Bronchial epithelial cell (primary cell): ENCODE data around the gene PNPLA5. TPM values are rescaled to one million over a fixed set of nuclear protein-coding genes. Genes with fewer than 3 reads are reported as not detected.

ENCODE experiments used
- DNase-seq: peaks from one replicate; pipeline ENCODE4 v3.0.0-alpha.2; 2010; ENCODE audit warnings: low read depth
- FAIRE-seq: peaks from 2 replicates; lab custom pipeline; 2011; peaks lifted over from hg19 to GRCh38; lab: Jason Lieb, UNC
- H3K27me3 ChIP-seq: 2 replicates; pipeline ENCODE4 v1.5.1; 2011; ENCODE audit warnings: low read length; ENCODE audit not compliant: control insufficient read depth, insufficient read depth
- H3K36me3 ChIP-seq: 2 replicates; pipeline ENCODE4 v1.5.1; 2011; ENCODE audit warnings: low read length; ENCODE audit not compliant: control insufficient read depth, insufficient read depth
- H3K4me3 ChIP-seq: 2 replicates; pipeline ENCODE4 v1.5.1; 2011; ENCODE audit warnings: mild to moderate bottlenecking, low read depth, low read length, control low read depth
- total RNA-seq: library from RNA; depleted of rRNA; stranded (reverse); fragments of >200 nt; gene quantifications from 2 replicates; pipeline ENCODE4 v1.2.1, GENCODE V29; 2014
- TF ChIP-seq, protein P1 (sequence below): IDR thresholded peaks from 2 replicates; pipeline ENCODE4 v1.5.1; 2011; ENCODE audit warnings: mild to moderate bottlenecking, moderate library complexity, low read length, control low read depth, inconsistent platforms; ENCODE audit not compliant: insufficient read depth, severe bottlenecking

Gene PNPLA5
- total RNA-seq, 1 donor from 2014 or later = not detected

DNA sequence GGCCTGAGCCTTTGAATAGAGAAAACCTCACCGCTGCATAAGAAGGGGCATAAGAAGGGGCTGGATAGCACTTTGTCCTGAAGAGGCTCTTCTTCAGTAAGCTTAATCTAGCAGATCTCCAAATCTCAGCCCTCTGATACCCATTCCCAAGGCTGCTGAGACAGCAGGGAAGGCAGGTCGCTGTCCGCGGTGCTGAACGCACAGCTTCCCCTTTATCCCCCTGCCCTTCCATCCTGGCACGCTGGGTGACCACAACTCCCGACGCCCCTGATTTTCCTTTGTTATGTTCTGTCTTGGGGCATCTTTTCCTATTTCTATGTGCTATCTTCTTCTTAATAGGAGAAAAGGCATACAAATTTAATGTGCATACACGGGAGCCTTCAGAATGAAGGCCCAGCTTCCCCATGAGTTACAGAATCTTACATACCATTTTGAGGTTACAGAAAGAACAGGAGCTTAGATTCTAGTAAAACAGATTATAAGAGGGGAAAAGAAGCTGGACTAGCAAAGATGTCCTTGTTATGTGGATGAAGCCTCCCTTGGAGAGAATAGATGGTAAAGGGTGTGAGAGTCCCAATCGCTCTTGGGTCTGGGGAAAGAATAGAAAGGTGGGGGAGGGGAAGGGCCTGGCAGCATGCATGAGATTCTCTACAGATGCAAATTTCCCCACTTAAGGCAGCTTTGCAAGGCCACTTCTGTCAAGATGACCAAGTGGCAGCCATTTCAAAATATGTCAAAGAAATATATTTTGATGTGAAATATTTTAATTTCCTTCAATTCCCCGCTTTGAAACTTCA, 23.8 kb downstream of the PNPLA5 start:
- no peaks in the 10 kb centered on the region for H3K27me3 ChIP-seq
- H3K36me3 ChIP-seq = no peaks in the 10 kb centered on the region
- TF ChIP-seq, protein P1, sequence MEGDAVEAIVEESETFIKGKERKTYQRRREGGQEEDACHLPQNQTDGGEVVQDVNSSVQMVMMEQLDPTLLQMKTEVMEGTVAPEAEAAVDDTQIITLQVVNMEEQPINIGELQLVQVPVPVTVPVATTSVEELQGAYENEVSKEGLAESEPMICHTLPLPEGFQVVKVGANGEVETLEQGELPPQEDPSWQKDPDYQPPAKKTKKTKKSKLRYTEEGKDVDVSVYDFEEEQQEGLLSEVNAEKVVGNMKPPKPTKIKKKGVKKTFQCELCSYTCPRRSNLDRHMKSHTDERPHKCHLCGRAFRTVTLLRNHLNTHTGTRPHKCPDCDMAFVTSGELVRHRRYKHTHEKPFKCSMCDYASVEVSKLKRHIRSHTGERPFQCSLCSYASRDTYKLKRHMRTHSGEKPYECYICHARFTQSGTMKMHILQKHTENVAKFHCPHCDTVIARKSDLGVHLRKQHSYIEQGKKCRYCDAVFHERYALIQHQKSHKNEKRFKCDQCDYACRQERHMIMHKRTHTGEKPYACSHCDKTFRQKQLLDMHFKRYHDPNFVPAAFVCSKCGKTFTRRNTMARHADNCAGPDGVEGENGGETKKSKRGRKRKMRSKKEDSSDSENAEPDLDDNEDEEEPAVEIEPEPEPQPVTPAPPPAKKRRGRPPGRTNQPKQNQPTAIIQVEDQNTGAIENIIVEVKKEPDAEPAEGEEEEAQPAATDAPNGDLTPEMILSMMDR = no peak
- FAIRE-seq (peak; percentile 13), DNase-seq (peak; percentile 38)
- no peak overlapping the region for H3K4me3 ChIP-seq

DNA sequence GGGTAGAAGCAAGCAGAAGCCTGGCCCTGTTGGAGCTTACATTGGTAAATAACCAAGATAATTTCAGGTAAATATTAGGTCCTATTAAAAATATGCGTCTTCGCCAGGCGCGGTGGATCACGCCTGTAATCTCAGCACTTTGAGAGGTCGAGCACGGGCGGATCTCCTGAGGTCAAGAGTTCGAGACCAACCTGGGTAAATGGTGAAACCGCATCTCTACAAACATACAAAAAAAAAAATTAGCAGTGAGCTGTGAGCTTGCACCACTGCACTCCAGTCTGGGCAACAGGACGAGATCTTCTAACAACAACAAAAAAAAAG, 29.0 kb downstream of the PNPLA5 start:
- TF ChIP-seq, protein P1 = no peak
- H3K4me3 ChIP-seq = peak overlapping the region; percentile 23
- H3K36me3 ChIP-seq = no peaks in the 10 kb centered on the region
- peaks cover 8% of the 10 kb centered on the region for H3K27me3 ChIP-seq
- DNase-seq (no peak), FAIRE-seq (no peak)

DNA sequence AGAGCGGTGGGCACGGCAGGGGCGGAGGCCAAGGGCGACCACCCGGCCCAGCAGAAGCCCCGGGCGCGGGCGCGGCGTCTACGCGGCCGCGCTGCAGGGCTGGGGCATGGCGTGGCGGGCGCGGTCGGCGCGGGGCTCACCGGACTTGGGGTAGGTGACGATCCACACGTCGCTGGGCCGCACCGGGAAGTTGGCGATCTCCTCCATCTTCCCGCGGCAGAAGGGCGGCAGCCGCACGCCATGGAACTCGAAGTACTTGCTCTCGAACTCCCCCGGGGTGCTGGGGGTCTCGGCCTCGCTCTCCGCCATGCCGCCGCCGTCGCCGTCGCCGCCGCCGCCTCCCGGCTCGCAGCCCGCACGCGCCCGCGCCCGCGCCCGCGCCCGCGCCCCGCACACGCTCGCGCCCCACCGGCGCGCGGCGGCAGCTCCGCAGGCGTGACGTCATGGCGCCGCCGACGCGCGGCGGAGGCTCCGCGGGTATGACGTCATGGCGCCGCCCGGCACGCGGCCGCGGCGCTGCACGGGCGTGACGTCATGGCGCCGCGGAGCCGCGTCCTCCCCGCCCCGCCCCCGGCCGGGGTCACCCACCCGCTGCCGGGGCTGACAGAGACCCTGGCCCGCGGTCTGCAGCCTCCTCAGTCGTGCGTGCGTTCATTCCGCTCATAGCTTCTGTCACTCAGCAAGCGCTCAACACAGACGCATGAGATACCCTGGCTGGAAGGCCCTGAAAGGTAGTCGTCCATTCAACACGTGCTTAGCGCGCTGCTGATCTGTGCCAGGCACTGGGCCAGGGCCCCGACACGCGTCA, 29.5 kb downstream of the PNPLA5 start, which contains the start of gene SULT4A1:
TSS of gene SULT4A1 (minus strand) at position 440 of the 808 bp plus-strand sequence. CDS start at position 309, 131 bp downstream.
- TF ChIP-seq, protein P1 = no peak
- H3K4me3 ChIP-seq = peak within 1 kb of the TSS; percentile 27
- DNase-seq (no peak), FAIRE-seq (no peak)
- no peaks in the 10 kb centered on the region for H3K36me3 ChIP-seq
- peaks cover 8% of the 10 kb centered on the region for H3K27me3 ChIP-seq

DNA sequence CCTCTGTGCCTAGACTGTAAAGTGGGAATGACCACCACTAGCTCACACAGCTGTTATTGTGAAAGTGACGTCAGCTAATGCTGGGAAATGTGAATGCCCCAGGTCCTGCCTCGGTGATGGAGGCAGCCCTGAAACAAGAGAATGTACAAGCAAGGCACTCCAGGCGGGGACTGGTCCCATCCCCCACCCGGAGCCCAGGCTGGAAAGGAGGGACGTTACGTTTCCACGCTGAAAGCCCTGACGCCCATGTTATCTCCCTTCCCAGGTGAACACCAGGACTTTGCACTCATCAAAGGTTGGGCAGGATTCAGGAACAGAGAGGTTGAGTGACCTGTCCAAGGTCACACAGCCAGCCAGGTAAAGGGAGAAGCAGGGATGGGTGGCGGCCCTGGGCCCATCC, 30.3 kb downstream of the PNPLA5 start:
- Histone ChIP-seq H3K27me3 (peaks cover 8% of the 10 kb centered on the region), H3K4me3 (no peak overlapping the region)
- no peak for DNase-seq

DNA sequence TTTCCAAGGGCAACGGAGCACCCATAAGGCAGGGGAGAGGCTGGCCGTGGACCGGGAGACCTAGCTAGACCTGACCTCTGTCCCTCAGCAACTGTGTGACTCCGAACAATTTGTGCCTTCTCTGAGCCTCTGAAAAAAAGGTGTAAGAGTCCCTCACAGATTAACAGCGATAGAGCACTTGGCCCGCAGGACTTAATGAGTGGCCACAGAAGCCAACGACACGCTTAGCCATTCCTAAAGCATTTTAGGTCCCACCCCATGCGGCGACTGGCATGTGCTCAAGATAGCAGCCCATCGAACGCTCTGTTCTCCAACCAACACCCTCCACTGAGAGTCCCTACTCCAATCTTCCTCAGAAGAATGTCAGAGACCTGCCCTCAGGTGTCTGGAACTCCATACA, 31.0 kb downstream of the PNPLA5 start:
- no peaks in the 10 kb centered on the region for H3K36me3 ChIP-seq
- no peak overlapping the region for H3K4me3 ChIP-seq
- H3K27me3 ChIP-seq = peaks cover 8% of the 10 kb centered on the region
- DNase-seq (no peak), FAIRE-seq (no peak)
- TF ChIP-seq, protein P1 = no peak

More for the DNA sequence above, 30.3 kb downstream of the PNPLA5 start:
- no peaks in the 10 kb centered on the region for H3K36me3 ChIP-seq
- TF ChIP-seq, protein P1 = no peak
- FAIRE-seq = no peak
